SU-DHL-6 (cell line): ENCODE data around the gene TMCO4.

ENCODE experiments used
- H2AFZ ChIP-seq: fragments of 200-600 bp; sonication (generic); 2 replicates; pipeline ENCODE4 v1.6.1; 2014; ENCODE audit warnings: low read depth, mild to moderate bottlenecking, moderate library complexity, mixed read lengths, antibody characterized with exemption, low read length; ENCODE audit not compliant: severe bottlenecking
- H3F3A ChIP-seq: fragments of 200-600 bp; shearing (Covaris generic); 2 replicates; pipeline ENCODE4 v1.6.0; 2016; ENCODE audit warnings: antibody characterized with exemption, mild to moderate bottlenecking; ENCODE audit not compliant: insufficient read depth
- H3K27ac ChIP-seq: fragments of 200-600 bp; sonication (generic); 2 replicates; pipeline ENCODE4 v1.5.1; 2016; ENCODE audit warnings: low read depth, mild to moderate bottlenecking, low read length, moderate library complexity, mixed read lengths
- H3K27me3 ChIP-seq: fragments of 200-600 bp; sonication (generic), shearing (Covaris generic); 2 replicates; pipeline ENCODE4 v1.6.0; 2014; ENCODE audit warnings: mild to moderate bottlenecking, low read length
- H3K36me3 ChIP-seq: fragments of 200-600 bp; sonication (generic); 2 replicates; pipeline ENCODE4 v1.6.1; 2014; ENCODE audit warnings: mild to moderate bottlenecking, low read length, mixed read lengths
- H3K4me2 ChIP-seq: fragments of 300-600, 200-600 bp; shearing (Covaris generic), sonication (generic); 2 replicates; pipeline ENCODE4 v1.6.0; 2014; ENCODE audit warnings: low read length, low read depth, mild to moderate bottlenecking; ENCODE audit not compliant: poor library complexity, severe bottlenecking
- H3K4me3 ChIP-seq: fragments of 200-600 bp; sonication (generic); 2 replicates; pipeline ENCODE4 v1.5.1; 2014; ENCODE audit warnings: antibody characterized with exemption, low read length, mild to moderate bottlenecking, mixed read lengths; ENCODE audit not compliant: insufficient read depth, poor library complexity, severe bottlenecking
- H3K79me2 ChIP-seq: fragments of 200-600 bp; sonication (generic); 2 replicates; pipeline ENCODE4 v1.6.1; 2014; ENCODE audit warnings: mild to moderate bottlenecking, low read length, moderate library complexity; ENCODE audit not compliant: insufficient read depth
- H3K9ac ChIP-seq: fragments of 200-600 bp; sonication (generic); 2 replicates; pipeline ENCODE4 v1.7.0; 2014; ENCODE audit warnings: mild to moderate bottlenecking, low read length
- H3K9me2 ChIP-seq: fragments of 200-600 bp; sonication (generic); replicated peaks from 2 replicates; pipeline ENCODE4 v1.6.1; 2014; ENCODE audit warnings: low read length; ENCODE audit not compliant: insufficient read depth
- H3K9me3 ChIP-seq: fragments of 200-600 bp; sonication (generic); 2 replicates; pipeline ENCODE4 v1.6.1; 2014; ENCODE audit warnings: low read length, mixed read lengths; ENCODE audit not compliant: insufficient read depth
- H4K20me1 ChIP-seq: fragments of 200-600 bp; sonication (generic); 2 replicates; pipeline ENCODE4 v1.6.1; 2014; ENCODE audit warnings: low read depth, mild to moderate bottlenecking, antibody characterized with exemption, low read length, moderate library complexity, mixed read lengths
- EZH2phosphoT487 ChIP-seq: fragments of 200-600 bp; sonication (generic), shearing (Covaris generic); conservative IDR thresholded peaks from 2 replicates; pipeline ENCODE4 v1.6.1; 2018; ENCODE audit warnings: mild to moderate bottlenecking, antibody characterized with exemption, low read length, moderate library complexity, mixed read lengths
- TF ChIP-seq, protein P1 (sequence below): fragments of 200-600 bp; sonication (generic); IDR thresholded peaks from one replicate; pipeline ENCODE4 v1.5.1; 2017; ENCODE audit warnings: antibody characterized with exemption, mild to moderate bottlenecking, low read length, moderate library complexity; ENCODE audit not compliant: insufficient read depth, poor library complexity, severe bottlenecking

Gene TMCO4

DNA sequence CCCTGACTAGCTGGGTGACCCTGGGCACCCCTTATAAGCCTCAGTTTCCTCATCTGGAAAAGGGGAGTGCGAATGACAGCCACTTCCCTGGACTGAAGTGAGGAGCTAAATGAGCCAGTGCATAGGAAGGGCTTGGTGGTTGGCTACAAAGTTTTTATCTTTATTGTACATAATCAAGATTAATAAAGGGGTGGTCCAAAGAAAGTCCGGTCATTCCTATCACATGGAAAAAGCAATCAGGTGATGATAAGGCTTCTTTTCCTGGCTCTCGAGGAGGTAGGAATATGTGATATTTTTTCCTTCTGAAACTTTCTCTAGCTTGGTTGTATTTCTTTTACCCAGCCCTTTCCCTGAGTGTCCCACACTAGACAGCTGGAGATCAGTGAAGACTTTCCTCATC is 56.5 kb downstream of the TMCO4 start:
- Histone ChIP-seq H3K4me3 (no peak overlapping the region), H3K9me3 (no peaks in the 10 kb centered on the region), H3K79me2 (no peaks in the 10 kb centered on the region), H3K27me3 (no peaks in the 10 kb centered on the region), H3F3A (no peaks in the 10 kb centered on the region), H3K36me3 (no peaks in the 10 kb centered on the region), H4K20me1 (no peaks in the 10 kb centered on the region), H2AFZ (no peak overlapping the region), H3K27ac (no peak overlapping the region), H3K9me2 (no peaks in the 10 kb centered on the region), H3K4me2 (no peak overlapping the region), H3K9ac (no peak overlapping the region)
- no peak for TF ChIP-seq EZH2phosphoT487
- TF ChIP-seq, protein P1, sequence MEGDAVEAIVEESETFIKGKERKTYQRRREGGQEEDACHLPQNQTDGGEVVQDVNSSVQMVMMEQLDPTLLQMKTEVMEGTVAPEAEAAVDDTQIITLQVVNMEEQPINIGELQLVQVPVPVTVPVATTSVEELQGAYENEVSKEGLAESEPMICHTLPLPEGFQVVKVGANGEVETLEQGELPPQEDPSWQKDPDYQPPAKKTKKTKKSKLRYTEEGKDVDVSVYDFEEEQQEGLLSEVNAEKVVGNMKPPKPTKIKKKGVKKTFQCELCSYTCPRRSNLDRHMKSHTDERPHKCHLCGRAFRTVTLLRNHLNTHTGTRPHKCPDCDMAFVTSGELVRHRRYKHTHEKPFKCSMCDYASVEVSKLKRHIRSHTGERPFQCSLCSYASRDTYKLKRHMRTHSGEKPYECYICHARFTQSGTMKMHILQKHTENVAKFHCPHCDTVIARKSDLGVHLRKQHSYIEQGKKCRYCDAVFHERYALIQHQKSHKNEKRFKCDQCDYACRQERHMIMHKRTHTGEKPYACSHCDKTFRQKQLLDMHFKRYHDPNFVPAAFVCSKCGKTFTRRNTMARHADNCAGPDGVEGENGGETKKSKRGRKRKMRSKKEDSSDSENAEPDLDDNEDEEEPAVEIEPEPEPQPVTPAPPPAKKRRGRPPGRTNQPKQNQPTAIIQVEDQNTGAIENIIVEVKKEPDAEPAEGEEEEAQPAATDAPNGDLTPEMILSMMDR: no peak

DNA sequence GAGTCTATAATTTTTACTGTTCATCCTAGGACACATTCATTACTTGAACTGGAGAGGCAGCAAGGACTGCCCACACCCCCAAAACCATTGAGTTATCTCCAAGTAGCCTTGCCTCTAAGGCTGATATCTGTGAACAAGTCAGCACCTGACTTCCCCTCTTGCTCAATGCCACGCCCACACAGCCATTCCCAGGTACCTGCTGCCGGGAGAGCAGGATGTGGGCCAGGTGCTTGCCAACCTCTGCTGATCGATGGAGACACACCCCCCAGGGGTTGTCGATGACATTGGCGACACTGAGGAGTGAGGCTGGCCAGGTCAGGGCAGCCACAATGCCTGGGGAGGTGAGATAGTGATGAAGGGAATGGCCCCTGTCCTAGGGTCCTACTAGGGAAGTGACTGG is 60.1 kb downstream of the TMCO4 start:
- Histone ChIP-seq H3K9me3 (no peaks in the 10 kb centered on the region), H3K36me3 (no peaks in the 10 kb centered on the region)

DNA sequence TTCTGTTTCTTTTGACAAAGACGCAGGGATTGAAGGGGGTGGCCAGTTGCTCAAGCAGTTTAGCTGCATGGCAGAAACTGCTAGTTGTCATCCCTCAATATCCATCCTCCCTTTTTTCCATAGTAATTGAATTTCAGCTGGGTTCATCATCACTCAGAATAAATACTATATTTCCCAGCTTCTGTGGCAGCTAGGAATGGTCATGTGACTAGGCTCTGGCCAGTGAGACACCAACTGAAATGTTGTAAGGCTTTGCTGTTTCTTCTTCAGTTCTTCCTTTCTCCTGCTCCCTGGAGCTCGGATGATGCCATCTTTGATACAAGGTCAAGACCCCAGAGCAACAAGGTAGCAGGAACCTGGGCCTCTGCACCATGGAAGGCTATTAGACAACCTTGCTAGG is 61.0 kb downstream of the TMCO4 start:
- Histone ChIP-seq H3K9me3 (no peaks in the 10 kb centered on the region), H3F3A (no peaks in the 10 kb centered on the region), H3K36me3 (no peaks in the 10 kb centered on the region), H3K27me3 (no peaks in the 10 kb centered on the region), H3K4me3 (no peak overlapping the region), H3K27ac (no peak overlapping the region), H2AFZ (no peak overlapping the region), H3K9ac (no peak overlapping the region), H3K79me2 (no peaks in the 10 kb centered on the region), H3K4me2 (no peak overlapping the region), H3K9me2 (no peaks in the 10 kb centered on the region), H4K20me1 (no peaks in the 10 kb centered on the region)
- TF ChIP-seq, protein P1: no peak
- no peak for TF ChIP-seq EZH2phosphoT487

More for the DNA sequence above, 60.1 kb downstream of the TMCO4 start:
- no peaks in the 10 kb centered on the region for H4K20me1 ChIP-seq
- no peaks in the 10 kb centered on the region for H3F3A ChIP-seq
- no peak overlapping the region for H3K9ac ChIP-seq
- no peak overlapping the region for H3K27ac ChIP-seq
- no peak overlapping the region for H2AFZ ChIP-seq
- H3K27me3 ChIP-seq: no peaks in the 10 kb centered on the region
- H3K4me3 ChIP-seq: no peak overlapping the region
- H3K4me2 ChIP-seq: no peak overlapping the region
- H3K79me2 ChIP-seq: no peaks in the 10 kb centered on the region
- H3K9me2 ChIP-seq: no peaks in the 10 kb centered on the region
- TF ChIP-seq EZH2phosphoT487: no peak

DNA sequence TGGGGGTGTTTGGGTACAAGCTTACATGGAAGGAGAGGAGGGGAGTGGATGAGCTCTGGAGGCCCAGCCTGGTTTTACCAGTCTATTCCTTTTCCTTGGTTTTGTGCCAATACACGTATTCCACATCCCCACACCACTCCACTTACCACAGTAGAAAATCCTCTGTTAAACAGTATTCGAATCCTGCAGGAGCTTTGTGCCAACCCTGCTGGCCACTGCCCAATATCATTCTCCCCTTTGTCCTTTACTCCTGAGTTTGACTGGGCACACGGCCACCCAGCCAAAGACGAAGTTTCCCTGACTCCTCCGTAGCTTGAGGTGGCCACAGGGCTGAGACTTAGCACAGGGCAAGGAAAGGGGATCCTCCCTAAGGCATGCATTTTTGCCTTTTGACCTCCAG is 61.6 kb downstream of the TMCO4 start:
- H3K4me3 ChIP-seq: no peak overlapping the region

More for the DNA sequence above, 61.6 kb downstream of the TMCO4 start:
- H3K4me2 ChIP-seq: no peak overlapping the region
- no peaks in the 10 kb centered on the region for H3F3A ChIP-seq
- H4K20me1 ChIP-seq: no peaks in the 10 kb centered on the region
- H3K27ac ChIP-seq: no peak overlapping the region
- H3K9me3 ChIP-seq: no peaks in the 10 kb centered on the region
- no peaks in the 10 kb centered on the region for H3K79me2 ChIP-seq
- H2AFZ ChIP-seq: no peak overlapping the region
- H3K36me3 ChIP-seq: no peaks in the 10 kb centered on the region
- no peaks in the 10 kb centered on the region for H3K9me2 ChIP-seq
- no peak for TF ChIP-seq EZH2phosphoT487
- TF ChIP-seq, protein P1: no peak
- no peaks in the 10 kb centered on the region for H3K27me3 ChIP-seq
- H3K9ac ChIP-seq: no peak overlapping the region
